GM19328 (cell line): ENCODE data around the gene UBE2V1.
"Not testable (repeated sequence)": the region's sequence is repeated elsewhere in the genome, so short reads cannot be mapped to it uniquely, and the experiment has no call there.

Source experiments
- ATAC-seq: cut with Tn5 transposase; IDR thresholded peaks from one replicate; pipeline ENCODE4 v1.9.1; 2021; ENCODE audit warnings: mild to moderate bottlenecking, moderate library complexity; ENCODE audit not compliant: unreplicated experiment

The UBE2V1 gene

GRCh38 chr20:50097843-50098242 lies 15.1 kb downstream of the UBE2V1 start:
- ATAC-seq, result no peak

- ATAC-seq, result no peak
Measured at GRCh38 chr20:50096237-50096636, 16.7 kb downstream of the UBE2V1 start.

GRCh38 chr20:50095476-50096078 lies 17.4 kb downstream of the UBE2V1 start:
- ATAC-seq, result no peak

GRCh38 chr20:50094522-50094921 lies 18.4 kb downstream of the UBE2V1 start:
- no peak for ATAC-seq

- no peak for ATAC-seq
Measured at GRCh38 chr20:50093240-50093639, 19.7 kb downstream of the UBE2V1 start.

- no peak for ATAC-seq
Measured at GRCh38 chr20:50092436-50092835, 20.5 kb downstream of the UBE2V1 start.

GRCh38 chr20:50089787-50090177 lies 23.2 kb downstream of the UBE2V1 start:
- ATAC-seq, result no peak

GRCh38 chr20:50089140-50089786 lies 23.7 kb downstream of the UBE2V1 start:
- ATAC-seq, result no peak

GRCh38 chr20:50088022-50088421 lies 24.9 kb downstream of the UBE2V1 start:
- ATAC-seq, result no peak

- ATAC-seq, result no peak
Measured at GRCh38 chr20:50085481-50086365, 27.2 kb downstream of the UBE2V1 start.

- ATAC-seq, result no peak
Measured at GRCh38 chr20:50085146-50085480, 27.8 kb downstream of the UBE2V1 start.

GRCh38 chr20:50083034-50083433 lies 29.9 kb downstream of the UBE2V1 start:
- ATAC-seq, result no peak

- ATAC-seq, result not testable (repeated sequence)
Measured at GRCh38 chr20:50082056-50082455, 30.9 kb downstream of the UBE2V1 start.

- ATAC-seq, result no peak
Measured at GRCh38 chr20:50077818-50078601, 34.9 kb downstream of the UBE2V1 start.

- ATAC-seq, result no peak
Measured at GRCh38 chr20:50073500-50073899, 39.5 kb downstream of the UBE2V1 start.

GRCh38 chr20:50071039-50071888 lies 41.7 kb downstream of the UBE2V1 start:
- ATAC-seq, result no peak

- no peak for ATAC-seq
Measured at GRCh38 chr20:50070361-50070760, 42.6 kb downstream of the UBE2V1 start.

GRCh38 chr20:50068041-50068651 lies 44.8 kb downstream of the UBE2V1 start:
- no peak for ATAC-seq

- ATAC-seq, result no peak
Measured at GRCh38 chr20:50067461-50067860, 45.5 kb downstream of the UBE2V1 start.

GRCh38 chr20:50067018-50067417 lies 45.9 kb downstream of the UBE2V1 start:
- no peak for ATAC-seq
